ENCODE data around the gene CAVIN1.
A peak's percentile ranks its signal among the peaks of the same experiment; 100 is the strongest.
"Not testable (repeated sequence)": the region's sequence is repeated elsewhere in the genome, so short reads cannot be mapped to it uniquely, and the experiment has no call there.

CAVIN1 gene

GRCh38 chr17:42406615-42407288 is 16.3 kb downstream of the CAVIN1 start:
- H3K27ac ChIP-seq (ENCODE audit: low read depth, low read length): no peak overlapping the region
- H3K4me1 ChIP-seq (ENCODE audit: control insufficient read depth in 1 of 2, insufficient read depth in 2 of 2, low read length in 2 of 2): peaks cover 9 to 25% of the 10 kb centered on the region in 2 donors
- H3K27me3 ChIP-seq (ENCODE audit: control insufficient read depth in 1 of 2, insufficient read depth in 2 of 2, low read length in 2 of 2): no peaks in the 10 kb centered on the region
- H3K4me3 ChIP-seq (ENCODE audit: low read depth in 1 of 2, low read length in 2 of 2): no peak overlapping the region
- no peak overlapping the region for H3K9ac ChIP-seq (ENCODE audit: low read depth in 1 of 2, low read length in 2 of 2)
- H3K9me3 ChIP-seq (ENCODE audit: control insufficient read depth in 1 of 2, low read length in 2 of 2): no peaks in the 10 kb centered on the region
- no peaks in the 10 kb centered on the region for H3K36me3 ChIP-seq (ENCODE audit: control insufficient read depth in 1 of 2, insufficient read depth in 2 of 2, low read length in 2 of 2)

- H3K27me3 ChIP-seq (ENCODE audit: control insufficient read depth in 1 of 2, insufficient read depth in 2 of 2, low read length in 2 of 2): no peaks in the 10 kb centered on the region
- H3K9ac ChIP-seq (ENCODE audit: low read depth in 1 of 2, low read length in 2 of 2): no peak overlapping the region
- no peaks in the 10 kb centered on the region for H3K36me3 ChIP-seq (ENCODE audit: control insufficient read depth in 1 of 2, insufficient read depth in 2 of 2, low read length in 2 of 2)
- H3K9me3 ChIP-seq (ENCODE audit: control insufficient read depth in 1 of 2, low read length in 2 of 2): no peaks in the 10 kb centered on the region
- H3K27ac ChIP-seq (ENCODE audit: low read depth, low read length): no peak overlapping the region
- H3K4me1 ChIP-seq (ENCODE audit: control insufficient read depth in 1 of 2, insufficient read depth in 2 of 2, low read length in 2 of 2): peaks cover 11 to 25% of the 10 kb centered on the region in 2 donors
- H3K4me3 ChIP-seq (ENCODE audit: low read depth in 1 of 2, low read length in 2 of 2): no peak overlapping the region
Observed at GRCh38 chr17:42405963-42406495, 17.0 kb downstream of the CAVIN1 start.

- peaks cover 20 to 30% of the 10 kb centered on the region in 2 donors for H3K4me1 ChIP-seq (ENCODE audit: control insufficient read depth in 1 of 2, insufficient read depth in 2 of 2, low read length in 2 of 2)
- H3K27ac ChIP-seq (ENCODE audit: low read depth, low read length): no peak overlapping the region
Observed at GRCh38 chr17:42405076-42405475, 18.0 kb downstream of the CAVIN1 start.

GRCh38 chr17:42404326-42405055 is 18.6 kb downstream of the CAVIN1 start:
- Histone ChIP-seq H3K36me3 (ENCODE audit: control insufficient read depth in 1 of 2, insufficient read depth in 2 of 2, low read length in 2 of 2) (no peaks in the 10 kb centered on the region), H3K9me3 (ENCODE audit: control insufficient read depth in 1 of 2, low read length in 2 of 2) (no peaks in the 10 kb centered on the region), H3K4me3 (ENCODE audit: low read depth in 1 of 2, low read length in 2 of 2) (no peak overlapping the region), H3K27me3 (ENCODE audit: control insufficient read depth in 1 of 2, insufficient read depth in 2 of 2, low read length in 2 of 2) (no peaks in the 10 kb centered on the region), H3K9ac (ENCODE audit: low read depth in 1 of 2, low read length in 2 of 2) (no peak overlapping the region), H3K4me1 (ENCODE audit: control insufficient read depth in 1 of 2, insufficient read depth in 2 of 2, low read length in 2 of 2) (peaks cover 21 to 35% of the 10 kb centered on the region in 2 donors), H3K27ac (ENCODE audit: low read depth, low read length) (no peak overlapping the region)

More at GRCh38 chr17:42405076-42405475, 18.0 kb downstream of the CAVIN1 start:
- H3K36me3 ChIP-seq (ENCODE audit: control insufficient read depth in 1 of 2, insufficient read depth in 2 of 2, low read length in 2 of 2): no peaks in the 10 kb centered on the region
- H3K4me3 ChIP-seq (ENCODE audit: low read depth in 1 of 2, low read length in 2 of 2): no peak overlapping the region
- no peaks in the 10 kb centered on the region for H3K9me3 ChIP-seq (ENCODE audit: control insufficient read depth in 1 of 2, low read length in 2 of 2)
- H3K9ac ChIP-seq (ENCODE audit: low read depth in 1 of 2, low read length in 2 of 2): no peak overlapping the region
- H3K27me3 ChIP-seq (ENCODE audit: control insufficient read depth in 1 of 2, insufficient read depth in 2 of 2, low read length in 2 of 2): no peaks in the 10 kb centered on the region

- Histone ChIP-seq H3K9ac (ENCODE audit: low read depth in 1 of 2, low read length in 2 of 2) (peak overlapping the region in 1 of 2 donors; percentile 28), H3K9me3 (ENCODE audit: control insufficient read depth in 1 of 2, low read length in 2 of 2) (no peaks in the 10 kb centered on the region), H3K4me3 (ENCODE audit: low read depth in 1 of 2, low read length in 2 of 2) (no peak overlapping the region), H3K36me3 (ENCODE audit: control insufficient read depth in 1 of 2, insufficient read depth in 2 of 2, low read length in 2 of 2) (no peaks in the 10 kb centered on the region), H3K27ac (ENCODE audit: low read depth, low read length) (no peak overlapping the region), H3K27me3 (ENCODE audit: control insufficient read depth in 1 of 2, insufficient read depth in 2 of 2, low read length in 2 of 2) (no peaks in the 10 kb centered on the region), H3K4me1 (ENCODE audit: control insufficient read depth in 1 of 2, insufficient read depth in 2 of 2, low read length in 2 of 2) (peaks cover 21 to 35% of the 10 kb centered on the region in 2 donors)
Observed at GRCh38 chr17:42403150-42403549, 19.9 kb downstream of the CAVIN1 start.

- Histone ChIP-seq H3K4me3 (ENCODE audit: low read depth in 1 of 2, low read length in 2 of 2) (no peak overlapping the region), H3K36me3 (ENCODE audit: control insufficient read depth in 1 of 2, insufficient read depth in 2 of 2, low read length in 2 of 2) (no peaks in the 10 kb centered on the region), H3K27me3 (ENCODE audit: control insufficient read depth in 1 of 2, insufficient read depth in 2 of 2, low read length in 2 of 2) (no peaks in the 10 kb centered on the region), H3K9me3 (ENCODE audit: control insufficient read depth in 1 of 2, low read length in 2 of 2) (no peaks in the 10 kb centered on the region), H3K4me1 (ENCODE audit: control insufficient read depth in 1 of 2, insufficient read depth in 2 of 2, low read length in 2 of 2) (peaks cover 21 to 28% of the 10 kb centered on the region in 2 donors), H3K27ac (ENCODE audit: low read depth, low read length) (no peak overlapping the region), H3K9ac (ENCODE audit: low read depth in 1 of 2, low read length in 2 of 2) (peak overlapping the region; percentile 28 to 38)
Observed at GRCh38 chr17:42402117-42402516, 20.9 kb downstream of the CAVIN1 start.

- H3K4me3 ChIP-seq (ENCODE audit: low read depth in 1 of 2, low read length in 2 of 2); H3K27ac ChIP-seq (ENCODE audit: low read depth, low read length); H3K27me3 ChIP-seq (ENCODE audit: control insufficient read depth in 1 of 2, insufficient read depth in 2 of 2, low read length in 2 of 2); H3K9me3 ChIP-seq (ENCODE audit: control insufficient read depth in 1 of 2, low read length in 2 of 2); H3K36me3 ChIP-seq (ENCODE audit: control insufficient read depth in 1 of 2, insufficient read depth in 2 of 2, low read length in 2 of 2); H3K9ac ChIP-seq (ENCODE audit: low read depth in 1 of 2, low read length in 2 of 2): not testable (repeated sequence)
- H3K4me1 ChIP-seq (ENCODE audit: control insufficient read depth in 1 of 2, insufficient read depth in 2 of 2, low read length in 2 of 2): peaks cover 21 to 25% of the 10 kb centered on the region in 2 donors
Observed at GRCh38 chr17:42400844-42401375, 22.1 kb downstream of the CAVIN1 start.

- Histone ChIP-seq H3K27ac (ENCODE audit: low read depth, low read length) (no peak overlapping the region), H3K36me3 (ENCODE audit: control insufficient read depth in 1 of 2, insufficient read depth in 2 of 2, low read length in 2 of 2) (no peaks in the 10 kb centered on the region), H3K9ac (ENCODE audit: low read depth in 1 of 2, low read length in 2 of 2) (no peak overlapping the region), H3K4me3 (ENCODE audit: low read depth in 1 of 2, low read length in 2 of 2) (no peak overlapping the region), H3K9me3 (ENCODE audit: control insufficient read depth in 1 of 2, low read length in 2 of 2) (no peaks in the 10 kb centered on the region), H3K4me1 (ENCODE audit: control insufficient read depth in 1 of 2, insufficient read depth in 2 of 2, low read length in 2 of 2) (peaks cover 21 to 25% of the 10 kb centered on the region in 2 donors), H3K27me3 (ENCODE audit: control insufficient read depth in 1 of 2, insufficient read depth in 2 of 2, low read length in 2 of 2) (no peaks in the 10 kb centered on the region)
Observed at GRCh38 chr17:42399948-42400843, 22.9 kb downstream of the CAVIN1 start.

GRCh38 chr17:42399121-42399520 is 23.9 kb downstream of the CAVIN1 start:
- H3K9me3 ChIP-seq (ENCODE audit: control insufficient read depth in 1 of 2, low read length in 2 of 2): no peaks in the 10 kb centered on the region
- H3K36me3 ChIP-seq (ENCODE audit: control insufficient read depth in 1 of 2, insufficient read depth in 2 of 2, low read length in 2 of 2): no peaks in the 10 kb centered on the region
- no peak overlapping the region for H3K4me3 ChIP-seq (ENCODE audit: low read depth in 1 of 2, low read length in 2 of 2)
- H3K27me3 ChIP-seq (ENCODE audit: control insufficient read depth in 1 of 2, insufficient read depth in 2 of 2, low read length in 2 of 2): no peaks in the 10 kb centered on the region
- H3K27ac ChIP-seq (ENCODE audit: low read depth, low read length): no peak overlapping the region
- H3K4me1 ChIP-seq (ENCODE audit: control insufficient read depth in 1 of 2, insufficient read depth in 2 of 2, low read length in 2 of 2): peaks cover 21 to 25% of the 10 kb centered on the region in 2 donors
- no peak overlapping the region for H3K9ac ChIP-seq (ENCODE audit: low read depth in 1 of 2, low read length in 2 of 2)

Measured in duodenal mucosa (tissue), 2 donors.